Kidney epithelial cell (primary cell): ENCODE measurements around the gene LBP. TPM values are rescaled to one million over a fixed set of nuclear protein-coding genes. Genes with fewer than 3 reads are reported as not detected.

Experiments
- DNase-seq: peaks from one replicate; pipeline ENCODE4 v3.0.0-alpha.2; 2010; ENCODE audit warnings: low read depth
- H3K27me3 ChIP-seq: 2 replicates; pipeline ENCODE4 v1.6.0; 2011; ENCODE audit warnings: low read length; ENCODE audit not compliant: control insufficient read depth, insufficient read depth
- H3K36me3 ChIP-seq: 2 replicates; pipeline ENCODE4 v1.5.1; 2011; ENCODE audit warnings: low read length; ENCODE audit not compliant: control insufficient read depth, insufficient read depth
- H3K4me3 ChIP-seq: 2 replicates; pipeline ENCODE4 v1.5.1; 2011; ENCODE audit warnings: low read depth, mild to moderate bottlenecking, control low read depth, low read length
- total RNA-seq: library from RNA; depleted of rRNA; stranded (reverse); fragments of >200 nt; gene quantifications from 2 replicates; pipeline ENCODE4 v1.2.3, GENCODE V29; 2015
- TF ChIP-seq, protein P1 (sequence below): IDR thresholded peaks from 2 replicates; pipeline ENCODE4 v1.5.1; 2011; ENCODE audit warnings: mild to moderate bottlenecking, moderate library complexity, low read length, control low read depth, inconsistent platforms; ENCODE audit not compliant: insufficient read depth, poor library complexity, severe bottlenecking

The LBP gene, protein sequence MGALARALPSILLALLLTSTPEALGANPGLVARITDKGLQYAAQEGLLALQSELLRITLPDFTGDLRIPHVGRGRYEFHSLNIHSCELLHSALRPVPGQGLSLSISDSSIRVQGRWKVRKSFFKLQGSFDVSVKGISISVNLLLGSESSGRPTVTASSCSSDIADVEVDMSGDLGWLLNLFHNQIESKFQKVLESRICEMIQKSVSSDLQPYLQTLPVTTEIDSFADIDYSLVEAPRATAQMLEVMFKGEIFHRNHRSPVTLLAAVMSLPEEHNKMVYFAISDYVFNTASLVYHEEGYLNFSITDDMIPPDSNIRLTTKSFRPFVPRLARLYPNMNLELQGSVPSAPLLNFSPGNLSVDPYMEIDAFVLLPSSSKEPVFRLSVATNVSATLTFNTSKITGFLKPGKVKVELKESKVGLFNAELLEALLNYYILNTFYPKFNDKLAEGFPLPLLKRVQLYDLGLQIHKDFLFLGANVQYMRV
- not detected in 2 replicates for total RNA-seq

DNA sequence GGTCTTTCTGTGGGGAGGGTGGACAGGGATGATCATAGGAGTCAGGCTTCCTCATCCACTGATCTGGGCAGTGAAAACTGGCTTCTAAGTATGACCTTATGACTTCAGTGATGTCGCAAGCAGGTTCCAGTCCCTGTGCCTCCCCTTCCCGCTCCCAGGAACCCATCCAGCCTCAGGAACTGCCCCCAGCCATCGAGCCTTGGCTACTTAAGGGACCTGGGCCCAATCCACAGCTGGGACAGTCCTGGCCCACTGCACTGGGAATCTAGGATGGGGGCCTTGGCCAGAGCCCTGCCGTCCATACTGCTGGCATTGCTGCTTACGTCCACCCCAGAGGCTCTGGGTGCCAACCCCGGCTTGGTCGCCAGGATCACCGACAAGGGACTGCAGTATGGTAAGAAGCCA, at the start of gene LBP:
TSS of gene LBP (plus strand) at position 236 of the 405 bp plus-strand sequence. CDS start at position 271, 35 bp downstream.
- no peaks in the 10 kb centered on the region for H3K36me3 ChIP-seq
- no peak for DNase-seq
- no peak within 1 kb of the TSS for H3K4me3 ChIP-seq
- TF ChIP-seq, protein P1, sequence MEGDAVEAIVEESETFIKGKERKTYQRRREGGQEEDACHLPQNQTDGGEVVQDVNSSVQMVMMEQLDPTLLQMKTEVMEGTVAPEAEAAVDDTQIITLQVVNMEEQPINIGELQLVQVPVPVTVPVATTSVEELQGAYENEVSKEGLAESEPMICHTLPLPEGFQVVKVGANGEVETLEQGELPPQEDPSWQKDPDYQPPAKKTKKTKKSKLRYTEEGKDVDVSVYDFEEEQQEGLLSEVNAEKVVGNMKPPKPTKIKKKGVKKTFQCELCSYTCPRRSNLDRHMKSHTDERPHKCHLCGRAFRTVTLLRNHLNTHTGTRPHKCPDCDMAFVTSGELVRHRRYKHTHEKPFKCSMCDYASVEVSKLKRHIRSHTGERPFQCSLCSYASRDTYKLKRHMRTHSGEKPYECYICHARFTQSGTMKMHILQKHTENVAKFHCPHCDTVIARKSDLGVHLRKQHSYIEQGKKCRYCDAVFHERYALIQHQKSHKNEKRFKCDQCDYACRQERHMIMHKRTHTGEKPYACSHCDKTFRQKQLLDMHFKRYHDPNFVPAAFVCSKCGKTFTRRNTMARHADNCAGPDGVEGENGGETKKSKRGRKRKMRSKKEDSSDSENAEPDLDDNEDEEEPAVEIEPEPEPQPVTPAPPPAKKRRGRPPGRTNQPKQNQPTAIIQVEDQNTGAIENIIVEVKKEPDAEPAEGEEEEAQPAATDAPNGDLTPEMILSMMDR: no peak
- H3K27me3 ChIP-seq: peaks cover 7% of the 10 kb centered on the region

DNA sequence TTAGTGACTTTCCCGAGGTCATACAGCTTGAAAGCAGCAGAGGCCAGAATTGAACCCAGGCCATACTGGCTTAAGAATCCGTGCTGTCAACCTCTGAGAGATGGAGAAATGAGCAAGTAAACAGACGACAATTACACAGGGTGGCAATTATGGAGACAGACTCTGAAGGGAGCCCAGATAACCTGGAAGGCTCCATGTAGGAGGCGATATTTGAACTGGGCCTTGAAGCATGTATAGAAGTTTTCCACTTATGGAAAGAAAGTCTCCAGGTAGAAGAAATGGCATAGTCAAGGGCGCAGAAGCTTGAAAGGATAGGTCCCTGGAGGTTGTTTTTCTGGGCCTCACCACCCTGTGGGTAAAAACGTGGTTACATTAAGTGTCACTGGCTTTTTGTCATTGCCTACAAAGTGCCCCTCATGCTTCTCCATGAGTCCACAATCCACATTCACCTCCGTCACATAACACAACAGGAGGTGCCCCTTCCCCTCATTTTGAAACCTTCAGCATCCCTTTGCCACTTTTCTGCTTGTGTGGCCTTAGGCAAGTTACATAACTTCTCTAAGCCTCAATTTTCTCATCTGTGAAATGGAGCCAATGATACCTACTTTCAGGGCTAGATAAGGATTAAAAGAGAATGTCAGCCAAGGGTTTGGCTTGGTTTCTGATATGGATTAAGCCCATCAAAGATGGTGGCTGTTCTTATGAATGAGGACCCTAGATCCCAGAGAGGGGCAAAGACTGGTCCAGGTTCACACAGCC, 48.2 kb upstream of the LBP start:
- TF ChIP-seq, protein P1: no peak

DNA sequence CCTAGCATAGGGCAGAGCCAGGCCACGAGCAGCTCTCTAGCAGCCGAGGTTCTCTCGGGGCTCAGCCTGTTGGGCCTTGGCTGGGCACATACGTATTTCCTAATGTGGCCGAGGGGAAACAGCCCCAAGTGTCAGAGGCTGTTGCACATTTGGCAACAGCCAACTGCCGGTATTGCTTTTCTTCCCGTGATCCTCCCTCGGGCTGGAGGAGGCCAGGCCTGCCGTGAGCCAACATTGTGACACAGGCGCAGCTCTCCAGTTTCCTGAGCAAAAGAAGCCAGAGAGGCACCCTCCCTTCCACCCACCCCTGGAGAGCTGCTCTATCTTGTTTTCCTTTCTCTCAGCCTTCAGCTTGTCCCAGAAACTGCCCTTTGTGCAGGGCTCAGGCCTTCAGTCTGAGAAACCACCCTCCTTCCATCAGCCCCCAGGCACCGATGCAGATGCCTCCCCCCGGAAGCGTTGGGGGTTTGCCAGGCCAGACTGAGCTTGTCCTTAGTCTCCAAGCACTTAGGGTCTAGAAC, 47.5 kb upstream of the LBP start:
- H3K36me3 ChIP-seq: no peaks in the 10 kb centered on the region
- no peak for DNase-seq
- TF ChIP-seq, protein P1: no peak
- peaks cover 15% of the 10 kb centered on the region for H3K27me3 ChIP-seq
- H3K4me3 ChIP-seq: no peak overlapping the region

More for the DNA sequence above, 48.2 kb upstream of the LBP start:
- no peaks in the 10 kb centered on the region for H3K36me3 ChIP-seq
- no peak for DNase-seq
- no peak overlapping the region for H3K4me3 ChIP-seq
- H3K27me3 ChIP-seq: peaks cover 13% of the 10 kb centered on the region

DNA sequence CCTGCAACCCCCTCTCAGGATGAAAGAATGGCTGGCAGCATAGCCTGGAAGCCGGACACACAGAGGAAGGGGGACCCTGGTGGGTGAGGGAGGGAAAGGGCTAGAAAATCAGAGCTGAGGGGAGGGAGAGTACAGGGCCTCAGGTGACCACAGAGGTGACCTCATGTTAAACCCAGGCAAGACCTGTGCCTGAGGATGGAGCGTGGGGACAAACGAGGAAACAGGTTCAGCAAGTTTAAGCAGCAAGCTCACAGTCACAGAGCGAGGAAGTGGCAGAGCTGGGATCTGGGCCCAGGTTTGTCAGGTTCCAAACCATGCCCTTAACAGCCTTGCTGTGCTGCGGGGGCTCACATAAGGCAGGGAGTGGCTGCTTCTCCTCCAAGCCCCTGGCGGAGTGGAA, 46.3 kb upstream of the LBP start:
- H3K36me3 ChIP-seq: no peaks in the 10 kb centered on the region
- TF ChIP-seq, protein P1: no peak
- peaks cover 24% of the 10 kb centered on the region for H3K27me3 ChIP-seq
- DNase-seq: no peak
- H3K4me3 ChIP-seq: no peak overlapping the region

DNA sequence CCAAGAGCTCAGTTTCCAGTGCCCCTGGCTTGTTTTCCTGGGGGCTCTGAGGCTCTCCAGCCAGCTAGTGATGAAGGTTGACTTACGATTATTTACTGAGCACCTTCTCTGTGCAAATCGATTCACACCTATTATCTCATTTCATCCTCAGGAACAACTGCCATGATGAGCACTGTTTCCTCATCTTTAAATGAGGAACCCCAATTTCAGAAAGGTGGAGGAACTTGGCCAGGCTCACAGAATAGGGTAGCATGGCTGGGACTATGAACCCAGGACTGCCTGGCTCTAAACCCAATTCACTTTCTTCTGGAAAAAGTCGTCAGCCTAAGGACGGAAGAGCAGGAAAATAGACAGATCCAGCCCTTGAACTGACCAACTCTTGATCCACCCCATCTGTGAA, 45.8 kb upstream of the LBP start:
- no peak for DNase-seq
- H3K36me3 ChIP-seq: no peaks in the 10 kb centered on the region
- TF ChIP-seq, protein P1: no peak
- H3K27me3 ChIP-seq: peaks cover 24% of the 10 kb centered on the region
- H3K4me3 ChIP-seq: no peak overlapping the region
